ENCODE measurements around the gene ZNRF3. TPM values are rescaled to one million over a fixed set of nuclear protein-coding genes. Genes with fewer than 3 reads are reported as not detected.

The ZNRF3 gene
- total RNA-seq, 2 donors from 2014 or later = 7.8 to 8.6 TPM

DNA sequence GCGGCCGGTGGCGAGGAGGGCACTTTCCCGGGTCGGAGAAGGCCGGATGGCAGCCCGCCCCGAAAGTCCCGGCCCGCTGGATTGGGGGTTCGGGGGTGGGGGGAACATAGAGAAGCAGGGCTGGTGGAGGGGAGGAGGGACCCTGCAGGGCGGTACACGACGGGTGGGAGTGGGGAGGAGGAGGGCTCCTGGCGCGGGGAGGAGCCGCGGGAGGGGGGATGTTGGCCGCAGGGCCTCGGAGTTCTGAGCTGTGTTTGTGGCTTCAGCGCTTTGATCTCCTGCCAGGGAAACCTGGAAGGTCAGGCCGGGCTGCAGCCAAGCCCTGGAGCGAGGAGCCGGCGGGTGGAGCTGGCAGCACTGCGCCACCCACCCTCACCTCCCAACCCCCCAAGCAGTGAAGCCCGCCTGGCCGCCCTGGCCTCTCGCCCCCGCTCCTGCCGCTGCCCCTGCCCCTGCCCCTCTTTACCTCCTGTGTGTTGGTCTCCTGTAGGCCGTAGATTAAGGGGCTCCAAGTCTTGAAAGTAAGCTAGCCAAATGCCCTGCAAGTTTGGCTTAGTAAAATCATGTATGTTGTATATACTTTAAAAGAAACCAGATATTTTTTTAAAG lies 147.3 kb downstream of the ZNRF3 start:
- H3K4me3 ChIP-seq = peak overlapping the region in 1 of 2 donors; percentile 17
- DNase-seq = peak; percentile 92 to 95 (median 94)
- TF ChIP-seq POLR2A (IDR thresholded peaks at IDR 0.05) = peak in 2 of 3 donors; percentile 31 to 34
- TF ChIP-seq, protein P1, sequence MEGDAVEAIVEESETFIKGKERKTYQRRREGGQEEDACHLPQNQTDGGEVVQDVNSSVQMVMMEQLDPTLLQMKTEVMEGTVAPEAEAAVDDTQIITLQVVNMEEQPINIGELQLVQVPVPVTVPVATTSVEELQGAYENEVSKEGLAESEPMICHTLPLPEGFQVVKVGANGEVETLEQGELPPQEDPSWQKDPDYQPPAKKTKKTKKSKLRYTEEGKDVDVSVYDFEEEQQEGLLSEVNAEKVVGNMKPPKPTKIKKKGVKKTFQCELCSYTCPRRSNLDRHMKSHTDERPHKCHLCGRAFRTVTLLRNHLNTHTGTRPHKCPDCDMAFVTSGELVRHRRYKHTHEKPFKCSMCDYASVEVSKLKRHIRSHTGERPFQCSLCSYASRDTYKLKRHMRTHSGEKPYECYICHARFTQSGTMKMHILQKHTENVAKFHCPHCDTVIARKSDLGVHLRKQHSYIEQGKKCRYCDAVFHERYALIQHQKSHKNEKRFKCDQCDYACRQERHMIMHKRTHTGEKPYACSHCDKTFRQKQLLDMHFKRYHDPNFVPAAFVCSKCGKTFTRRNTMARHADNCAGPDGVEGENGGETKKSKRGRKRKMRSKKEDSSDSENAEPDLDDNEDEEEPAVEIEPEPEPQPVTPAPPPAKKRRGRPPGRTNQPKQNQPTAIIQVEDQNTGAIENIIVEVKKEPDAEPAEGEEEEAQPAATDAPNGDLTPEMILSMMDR (IDR thresholded peaks at IDR 0.05) = no peak
- no peaks in the 10 kb centered on the region for H3K27me3 ChIP-seq
- H3K4me1 ChIP-seq = peaks cover 54% of the 10 kb centered on the region
- peak overlapping the region; percentile 82 to 93 (median 87) for H3K27ac ChIP-seq
- intact Hi-C loops (cut with DNase I) = no loop called here
- ATAC-seq = peak; percentile 87
- no peaks in the 10 kb centered on the region for H3K36me3 ChIP-seq (replicated peaks in 1 of 2; ENCODE audit: insufficient read depth in 1 of 2, low read depth in 2 of 2)
- 1 to 2% methylated on average over 26 to 30 of the region's 32 CpGs for WGBS, 2 donors
- no peaks in the 10 kb centered on the region for H3K9me3 ChIP-seq

DNA sequence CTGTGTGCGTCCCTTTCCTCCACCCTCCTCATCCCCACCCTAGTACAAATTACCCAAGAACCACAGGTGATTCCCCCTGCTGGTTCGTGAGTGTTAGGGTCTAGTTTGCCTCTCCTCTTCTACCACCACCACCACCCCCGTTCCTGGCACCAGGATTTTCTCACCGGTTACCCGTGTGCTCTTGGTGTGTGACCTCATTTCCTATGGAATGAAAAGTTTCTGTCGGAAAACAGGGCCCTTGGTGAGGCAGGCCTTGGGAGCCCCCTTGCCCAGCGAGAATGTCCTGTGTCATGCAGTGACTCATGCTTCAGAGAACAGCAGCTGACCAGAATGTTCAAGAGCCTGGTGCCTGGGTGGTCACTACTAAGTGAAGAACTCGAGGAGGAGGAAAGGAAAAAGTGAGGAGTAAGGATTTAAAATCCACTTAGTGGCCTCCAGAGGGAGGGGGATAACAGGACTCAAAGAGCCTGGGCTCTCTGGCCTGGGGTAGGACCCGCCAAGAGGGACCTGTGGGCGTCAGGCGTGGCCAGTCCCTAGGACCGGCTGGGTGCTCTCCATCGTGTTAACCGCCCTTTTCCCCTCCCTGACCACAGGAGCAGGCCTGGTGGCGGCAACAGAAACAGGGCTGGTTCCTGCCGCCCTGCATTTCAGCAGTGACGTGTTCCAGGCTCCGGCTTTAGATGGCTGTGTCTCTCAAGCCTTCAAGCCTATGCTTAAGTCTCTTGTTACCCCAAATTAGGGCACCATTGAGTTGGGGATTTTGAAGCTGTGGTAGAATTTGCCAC lies 148.0 kb downstream of the ZNRF3 start:
- no peaks in the 10 kb centered on the region for H3K36me3 ChIP-seq (replicated peaks in 1 of 2; ENCODE audit: insufficient read depth in 1 of 2, low read depth in 2 of 2)
- peaks cover 54% of the 10 kb centered on the region for H3K4me1 ChIP-seq
- H3K9me3 ChIP-seq = no peaks in the 10 kb centered on the region
- H3K4me3 ChIP-seq = no peak overlapping the region
- ATAC-seq = peak; percentile 70
- 30 to 39% methylated on average over 13 to 18 of the region's 18 CpGs for WGBS, 2 donors
- intact Hi-C loops (cut with DNase I) = no loop called here
- peak; percentile 60 to 82 (median 72) for DNase-seq
- peak overlapping the region; percentile 82 to 93 (median 87) for H3K27ac ChIP-seq
- no peaks in the 10 kb centered on the region for H3K27me3 ChIP-seq
- TF ChIP-seq POLR2A (IDR thresholded peaks at IDR 0.05) = peak in 1 of 3 donors; percentile 13
- TF ChIP-seq, protein P1 (IDR thresholded peaks at IDR 0.05) = peak in 2 of 7 experiments; percentile 11 to 22

DNA sequence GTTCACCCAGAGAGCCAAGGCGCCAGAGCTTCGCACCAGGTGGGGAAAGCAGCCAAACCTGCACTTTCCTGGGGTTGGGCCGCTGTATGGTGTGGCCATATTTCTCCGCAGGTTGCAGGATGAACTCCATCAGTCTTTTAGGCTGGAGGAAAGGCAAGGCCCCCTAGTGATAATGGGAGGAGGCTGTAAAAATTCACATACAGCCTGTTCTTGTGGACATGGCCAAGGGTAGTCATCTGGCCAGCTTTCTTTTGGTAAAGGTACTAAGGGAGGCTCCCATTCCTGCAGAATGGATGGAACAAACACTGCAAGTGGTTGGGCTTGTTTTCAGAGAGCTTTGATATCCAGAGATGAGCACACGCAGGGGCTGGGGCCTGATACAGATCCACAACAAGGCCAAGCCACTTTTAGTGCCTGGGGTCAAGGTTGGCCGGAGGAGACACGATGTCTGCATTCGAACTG lies 148.7 kb downstream of the ZNRF3 start:
- H3K4me3 ChIP-seq = no peak overlapping the region
- TF ChIP-seq, protein P1 (IDR thresholded peaks at IDR 0.05) = no peak
- no peak for TF ChIP-seq POLR2A (IDR thresholded peaks at IDR 0.05)
- H3K27ac ChIP-seq = peak overlapping the region; percentile 82 to 93 (median 87)
- intact Hi-C loops (cut with DNase I) = no loop called here
- DNase-seq (peak in 3 of 4 donors; percentile 30 to 39 (median 35)), ATAC-seq (no peak)
- no peaks in the 10 kb centered on the region for H3K27me3 ChIP-seq
- H3K9me3 ChIP-seq = no peaks in the 10 kb centered on the region
- 47 to 66% methylated on average over 6 to 8 of the region's 8 CpGs for WGBS, 2 donors
- H3K36me3 ChIP-seq (replicated peaks in 1 of 2; ENCODE audit: insufficient read depth in 1 of 2, low read depth in 2 of 2) = no peaks in the 10 kb centered on the region
- H3K4me1 ChIP-seq = peaks cover 54% of the 10 kb centered on the region

DNA sequence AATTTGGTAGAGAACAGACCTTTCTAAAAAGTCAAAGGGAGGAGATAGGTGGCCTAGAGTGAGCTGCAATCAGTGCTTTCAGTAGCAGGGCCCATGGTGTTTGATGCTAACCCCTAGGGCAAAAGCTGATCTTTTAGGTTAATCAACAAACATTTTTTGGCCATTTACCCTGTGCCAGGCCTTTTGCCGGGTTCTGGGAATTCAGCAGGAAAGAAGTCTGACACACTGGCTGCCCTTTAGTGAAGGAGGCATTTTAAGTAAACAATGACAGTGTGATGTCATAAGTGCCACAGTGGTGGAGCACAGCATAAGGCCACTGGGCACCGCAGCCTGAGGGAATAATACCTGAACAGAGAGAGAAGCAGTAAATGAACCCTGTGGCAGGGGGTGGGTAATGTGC lies 149.2 kb downstream of the ZNRF3 start:
- ATAC-seq = peak; percentile 41
- H3K4me1 ChIP-seq = peaks cover 54% of the 10 kb centered on the region
- intact Hi-C loops (cut with DNase I) = no loop called here

More for the DNA sequence above, 149.2 kb downstream of the ZNRF3 start:
- DNase-seq = peak; percentile 39 to 66 (median 52)
- Histone ChIP-seq H3K36me3 (replicated peaks in 1 of 2; ENCODE audit: insufficient read depth in 1 of 2, low read depth in 2 of 2) (no peaks in the 10 kb centered on the region), H3K27ac (peak overlapping the region; percentile 82 to 93 (median 87)), H3K27me3 (no peaks in the 10 kb centered on the region), H3K4me3 (no peak overlapping the region), H3K9me3 (no peaks in the 10 kb centered on the region)
- WGBS, 2 donors = 9 to 49% methylated on average over 1 to 2 of the region's 2 CpGs
- TF ChIP-seq, protein P1 (IDR thresholded peaks at IDR 0.05) = no peak
- TF ChIP-seq POLR2A (IDR thresholded peaks at IDR 0.05) = no peak

Measured in body of pancreas (tissue), 4 donors.